ENCODE data around the gene ZDHHC24. TPM values are rescaled to one million over a fixed set of nuclear protein-coding genes. Genes with fewer than 3 reads are reported as not detected.

The ZDHHC24 gene, protein sequence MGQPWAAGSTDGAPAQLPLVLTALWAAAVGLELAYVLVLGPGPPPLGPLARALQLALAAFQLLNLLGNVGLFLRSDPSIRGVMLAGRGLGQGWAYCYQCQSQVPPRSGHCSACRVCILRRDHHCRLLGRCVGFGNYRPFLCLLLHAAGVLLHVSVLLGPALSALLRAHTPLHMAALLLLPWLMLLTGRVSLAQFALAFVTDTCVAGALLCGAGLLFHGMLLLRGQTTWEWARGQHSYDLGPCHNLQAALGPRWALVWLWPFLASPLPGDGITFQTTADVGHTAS
- total RNA-seq (10 to 100 TPM; 14.5 to 24.5 (median 19.2) TPM), polyA plus RNA-seq (10 to 100 TPM in 1 of 2 donors, 1 to 10 TPM in 1; 7.8 to 11.8 TPM), total RNA-seq (20.2 reads per million, percentile 50 among the genes with 10 or more reads in this experiment)

DNA sequence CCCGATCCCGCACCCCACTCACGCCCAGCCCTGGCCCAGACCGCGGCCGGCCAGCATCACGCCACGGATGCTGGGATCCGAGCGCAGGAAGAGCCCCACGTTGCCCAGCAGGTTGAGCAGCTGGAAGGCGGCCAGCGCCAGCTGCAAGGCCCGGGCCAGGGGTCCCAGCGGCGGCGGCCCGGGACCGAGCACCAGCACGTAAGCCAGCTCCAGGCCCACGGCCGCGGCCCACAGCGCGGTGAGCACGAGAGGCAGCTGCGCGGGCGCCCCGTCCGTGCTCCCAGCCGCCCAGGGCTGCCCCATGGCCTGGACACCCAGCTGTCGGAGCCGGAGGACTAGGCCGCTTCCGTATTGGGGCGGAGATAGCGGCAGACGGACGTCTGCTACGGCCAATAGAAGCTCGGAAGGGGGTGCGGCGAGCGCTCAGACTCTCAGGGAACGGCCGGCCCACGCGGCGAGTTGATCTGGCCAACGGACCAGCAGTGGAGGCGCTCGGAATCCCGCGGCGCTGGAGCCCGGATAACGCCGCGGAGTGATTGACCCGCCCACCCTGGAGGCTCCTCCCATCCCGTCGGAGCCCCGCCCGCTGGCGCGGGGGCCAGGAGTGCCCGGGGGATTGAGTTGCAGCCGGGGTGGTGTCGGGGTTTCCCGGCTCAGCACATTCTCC, at the start of gene ZDHHC24:
Gene ZDHHC24 (minus strand): TSS at position 348 of the 667 bp plus-strand sequence. CDS start 45 bp downstream, at position 303.
- peak within 1 kb of the TSS; percentile 79 to 92 (median 88) for H3K4me3 Mint-ChIP-seq
- peak within 1 kb of the TSS; percentile 78 for H3K4me3 ChIP-seq (ENCODE audit: low read length)
- H3K36me3 ChIP-seq (ENCODE audit: control insufficient read depth in 2 of 3, insufficient read depth in 3 of 3, low read length in 3 of 3) = peaks cover 0 to 22% (median 9%) of the 10 kb centered on the region in 3 experiments
- POLR2A ChIA-PET = interaction anchor here (0.7 to 3.1 kb wide), 13 partner anchors 9 to 132 kb away, joined by 3 to 18 read pairs (median 5); partner anchors contain the start of genes CTSF, DPP3, MRPL11 and PELI3
- H3K4me1 ChIP-seq (ENCODE audit: control insufficient read depth in 2 of 2, insufficient read depth in 2 of 2, low read length in 2 of 2) = peaks cover 19 to 21% of the 10 kb centered on the region in 2 donors
- H3K27me3 Mint-ChIP-seq = peaks cover 0 to 16% (median 0%) of the 10 kb centered on the region in 5 donors
- intact Hi-C loops (cut with micrococcal nuclease) = loop anchor here (1.0 to 5.0 kb wide), 12 partner anchors 23 to 199 kb away; partner anchors contain the start of genes BBS1 (in 2 of the 2), DPP3 (in 2 of the 2), RBM14 (in 2 of the 2) and RBM4B (in 2 of the 2)
- H3K27ac ChIP-seq (ENCODE audit: low read depth, low read length) = peak within 1 kb of the TSS; percentile 90
- peaks cover 0 to 12% (median 5%) of the 10 kb centered on the region in 5 donors for H3K36me3 Mint-ChIP-seq
- peaks cover 0 to 1% (median 0%) of the 10 kb centered on the region in 11 donors for H3K9me3 Mint-ChIP-seq
- peak within 1 kb of the TSS; percentile 67 to 95 (median 89) for H3K27ac Mint-ChIP-seq
- H3K9me3 ChIP-seq (ENCODE audit: control insufficient read depth in 2 of 3, low read length in 3 of 3) = no peaks in the 10 kb centered on the region
- CTCF ChIA-PET = interaction anchor here (0.6 to 0.7 kb wide), 2 partner anchors 107 to 969 kb away, joined by 3 read pairs; no protein-coding TSS in a partner anchor
- H3K27me3 ChIP-seq (ENCODE audit: control insufficient read depth in 2 of 2, insufficient read depth in 2 of 2, low read length in 2 of 2) = no peaks in the 10 kb centered on the region
- ATAC-seq (peak; percentile 86), DNase-seq (peak; percentile 60 to 94 (median 74))
- H3K4me1 Mint-ChIP-seq = peaks cover 13 to 46% (median 33%) of the 10 kb centered on the region in 7 donors

DNA sequence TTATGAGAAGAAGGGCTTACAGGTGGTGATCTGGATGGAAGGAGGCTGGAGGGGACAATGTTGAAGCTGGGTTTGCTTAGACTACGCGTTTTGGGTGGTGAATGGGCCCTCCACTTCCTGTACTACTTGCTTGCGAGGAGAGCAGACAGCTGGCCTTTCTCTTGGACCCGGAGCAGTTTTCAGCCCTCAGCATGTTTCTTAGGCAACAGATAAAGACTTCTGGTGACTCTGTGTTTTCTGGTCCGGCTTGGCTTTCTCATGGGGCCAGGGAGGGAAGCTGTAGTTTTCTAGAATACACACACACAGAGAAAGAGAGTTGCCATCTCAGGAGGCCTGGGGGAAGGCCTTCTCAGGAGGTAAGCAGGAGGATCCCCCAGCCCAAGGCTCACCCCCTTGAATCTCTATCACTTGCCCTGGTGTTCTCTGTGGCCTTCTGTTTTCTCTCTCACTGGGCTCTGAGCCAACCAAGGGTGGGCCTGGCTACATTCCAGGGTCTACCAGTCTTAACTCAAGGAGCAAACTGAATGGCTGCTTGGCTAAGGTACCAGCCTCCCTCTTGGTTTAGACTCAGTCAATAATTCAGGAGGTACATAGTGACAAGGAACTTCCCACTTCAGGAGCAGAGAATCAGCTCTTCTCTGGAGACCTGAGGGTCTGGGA, 49.5 kb upstream of the ZDHHC24 start:
- Histone ChIP-seq H3K36me3 (ENCODE audit: control insufficient read depth in 2 of 3, insufficient read depth in 3 of 3, low read length in 3 of 3) (peaks cover 0 to 19% (median 0%) of the 10 kb centered on the region in 3 experiments), H3K4me1 (ENCODE audit: control insufficient read depth in 2 of 2, insufficient read depth in 2 of 2, low read length in 2 of 2) (peaks cover 9 to 30% of the 10 kb centered on the region in 2 donors), H3K9me3 (ENCODE audit: control insufficient read depth in 2 of 3, low read length in 3 of 3) (no peaks in the 10 kb centered on the region), H3K4me3 (ENCODE audit: low read length) (no peak overlapping the region), H3K27me3 (ENCODE audit: control insufficient read depth in 2 of 2, insufficient read depth in 2 of 2, low read length in 2 of 2) (no peaks in the 10 kb centered on the region), H3K27ac (ENCODE audit: low read depth, low read length) (peak overlapping the region; percentile 63)
- H3K36me3 Mint-ChIP-seq = peaks cover 0 to 7% (median under 1%) of the 10 kb centered on the region in 5 donors
- no peak for ATAC-seq
- H3K4me3 Mint-ChIP-seq = peak overlapping the region; percentile 45 to 72 (median 64)
- CTCF ChIA-PET = interaction anchor here (0.9 to 2.4 kb wide), 4 partner anchors 16 to 186 kb away, joined by 3 to 20 read pairs (median 4); partner anchors contain the start of gene RBM4B
- H3K9me3 Mint-ChIP-seq = no peaks in the 10 kb centered on the region
- POLR2A ChIA-PET = interaction anchor here (0.6 to 6.7 kb wide), 6 partner anchors 12 to 247 kb away, joined by 3 to 90 read pairs (median 6); partner anchors contain the start of genes RBM14, RBM4 and ZDHHC24
- peak in 1 of 9 donors; percentile 19 for DNase-seq
- peak overlapping the region; percentile 45 to 90 (median 79) for H3K27ac Mint-ChIP-seq
- H3K27me3 Mint-ChIP-seq = no peaks in the 10 kb centered on the region
- H3K4me1 Mint-ChIP-seq = peaks cover 13 to 40% (median 28%) of the 10 kb centered on the region in 7 donors
- intact Hi-C loops (cut with micrococcal nuclease) = no loop called here

DNA sequence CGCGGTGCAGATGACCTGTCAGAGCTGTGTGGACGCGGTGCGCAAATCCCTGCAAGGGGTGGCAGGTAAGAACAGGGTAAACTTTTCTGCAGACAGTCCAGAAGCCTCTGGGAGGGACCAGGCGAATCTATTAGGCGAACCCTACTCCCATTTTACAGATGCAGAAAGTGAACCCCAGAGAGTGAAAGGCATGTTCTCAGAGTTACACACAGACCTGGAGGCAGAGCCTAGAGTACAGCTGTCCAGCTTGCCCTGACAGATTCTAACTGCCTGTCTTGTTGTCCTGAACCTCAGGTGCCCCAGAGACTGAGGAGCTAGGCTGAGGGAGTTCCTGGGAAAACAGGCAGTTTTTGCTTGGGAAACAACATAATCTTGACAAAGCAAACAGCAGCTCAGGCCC, 47.8 kb upstream of the ZDHHC24 start:
- Histone ChIP-seq H3K9me3 (ENCODE audit: control insufficient read depth in 2 of 3, low read length in 3 of 3) (no peaks in the 10 kb centered on the region), H3K27ac (ENCODE audit: low read depth, low read length) (peak overlapping the region; percentile 94), H3K4me3 (ENCODE audit: low read length) (peak overlapping the region; percentile 98), H3K4me1 (ENCODE audit: control insufficient read depth in 2 of 2, insufficient read depth in 2 of 2, low read length in 2 of 2) (peaks cover 9 to 30% of the 10 kb centered on the region in 2 donors), H3K27me3 (ENCODE audit: control insufficient read depth in 2 of 2, insufficient read depth in 2 of 2, low read length in 2 of 2) (no peaks in the 10 kb centered on the region), H3K36me3 (ENCODE audit: control insufficient read depth in 2 of 3, insufficient read depth in 3 of 3, low read length in 3 of 3) (peaks cover 0 to 3% (median 0%) of the 10 kb centered on the region in 3 experiments)
- H3K27me3 Mint-ChIP-seq = no peaks in the 10 kb centered on the region
- no peaks in the 10 kb centered on the region for H3K9me3 Mint-ChIP-seq
- peak overlapping the region; percentile 89 to 100 (median 98) for H3K4me3 Mint-ChIP-seq
- no peak for ATAC-seq
- POLR2A ChIA-PET = interaction anchor here (0.6 to 6.7 kb wide), 7 partner anchors 23 to 248 kb away, joined by 3 to 90 read pairs (median 4); partner anchors contain the start of genes DPP3, RBM14, RBM4 and RBM4B
- peaks cover 13 to 40% (median 28%) of the 10 kb centered on the region in 7 donors for H3K4me1 Mint-ChIP-seq
- CTCF ChIA-PET = interaction anchor here (0.6 to 2.4 kb wide), 3 partner anchors 85 to 233 kb away, joined by 4 to 20 read pairs (median 7); partner anchors contain the start of gene RBM4B
- peaks cover 0 to 2% (median 0%) of the 10 kb centered on the region in 5 donors for H3K36me3 Mint-ChIP-seq
- H3K27ac Mint-ChIP-seq = peak overlapping the region; percentile 90 to 100 (median 97)
- intact Hi-C loops (cut with micrococcal nuclease) = loop anchor here (1.0 to 2.0 kb wide), 7 partner anchors 23 to 281 kb away; partner anchors contain the start of genes RBM14 (in 2 of the 2), RBM4 (in 2 of the 2), RBM4B (in 1 of the 2) and RCE1 (in 1 of the 2)
- no peak for DNase-seq

DNA sequence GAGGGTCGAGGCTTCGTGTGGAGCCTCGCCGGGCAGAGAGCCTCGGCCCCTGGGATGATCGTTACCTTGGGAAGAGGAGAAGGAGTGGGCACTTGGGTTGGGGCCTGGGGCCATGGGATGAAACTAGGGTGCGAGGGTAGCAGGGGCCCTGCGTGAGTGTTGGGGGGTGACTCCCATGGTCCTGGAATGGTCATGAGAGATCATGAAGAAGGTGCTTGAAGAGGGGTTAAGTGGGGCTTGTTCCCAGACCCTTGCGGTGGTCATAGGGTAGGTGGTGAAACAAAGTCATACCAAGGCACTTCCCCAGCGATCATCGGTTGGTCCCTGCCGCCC, 47.4 kb upstream of the ZDHHC24 start:
- H3K9me3 ChIP-seq (ENCODE audit: control insufficient read depth in 2 of 3, low read length in 3 of 3) = no peaks in the 10 kb centered on the region
- intact Hi-C loops (cut with micrococcal nuclease) = loop anchor here (1.0 to 2.0 kb wide), 7 partner anchors 23 to 281 kb away; partner anchors contain the start of genes RBM14 (in 2 of the 2), RBM4 (in 2 of the 2), RBM4B (in 1 of the 2) and RCE1 (in 1 of the 2)
- H3K27ac ChIP-seq (ENCODE audit: low read depth, low read length) = peak overlapping the region; percentile 94
- peaks cover 0 to 3% (median 0%) of the 10 kb centered on the region in 3 experiments for H3K36me3 ChIP-seq (ENCODE audit: control insufficient read depth in 2 of 3, insufficient read depth in 3 of 3, low read length in 3 of 3)
- H3K36me3 Mint-ChIP-seq = peaks cover 0 to 2% (median 0%) of the 10 kb centered on the region in 5 donors
- peak overlapping the region; percentile 90 to 100 (median 97) for H3K27ac Mint-ChIP-seq
- H3K27me3 ChIP-seq (ENCODE audit: control insufficient read depth in 2 of 2, insufficient read depth in 2 of 2, low read length in 2 of 2) = no peaks in the 10 kb centered on the region
- H3K4me3 ChIP-seq (ENCODE audit: low read length) = peak overlapping the region; percentile 98
- H3K4me1 Mint-ChIP-seq = peaks cover 13 to 40% (median 28%) of the 10 kb centered on the region in 7 donors
- CTCF ChIA-PET = interaction anchor here (0.6 to 2.5 kb wide), 4 partner anchors 13 to 233 kb away, joined by 5 to 20 read pairs (median 9); partner anchors contain the start of gene RBM4B
- no peaks in the 10 kb centered on the region for H3K9me3 Mint-ChIP-seq
- H3K4me3 Mint-ChIP-seq = peak overlapping the region; percentile 89 to 100 (median 98)
- H3K27me3 Mint-ChIP-seq = no peaks in the 10 kb centered on the region
- ATAC-seq = no peak
- peaks cover 9 to 30% of the 10 kb centered on the region in 2 donors for H3K4me1 ChIP-seq (ENCODE audit: control insufficient read depth in 2 of 2, insufficient read depth in 2 of 2, low read length in 2 of 2)
- POLR2A ChIA-PET = interaction anchor here (1.0 to 6.7 kb wide), 6 partner anchors 24 to 304 kb away, joined by 3 to 90 read pairs (median 4); partner anchors contain the start of genes DPP3, RBM14, RBM4B and YIF1A
- no peak for DNase-seq

DNA sequence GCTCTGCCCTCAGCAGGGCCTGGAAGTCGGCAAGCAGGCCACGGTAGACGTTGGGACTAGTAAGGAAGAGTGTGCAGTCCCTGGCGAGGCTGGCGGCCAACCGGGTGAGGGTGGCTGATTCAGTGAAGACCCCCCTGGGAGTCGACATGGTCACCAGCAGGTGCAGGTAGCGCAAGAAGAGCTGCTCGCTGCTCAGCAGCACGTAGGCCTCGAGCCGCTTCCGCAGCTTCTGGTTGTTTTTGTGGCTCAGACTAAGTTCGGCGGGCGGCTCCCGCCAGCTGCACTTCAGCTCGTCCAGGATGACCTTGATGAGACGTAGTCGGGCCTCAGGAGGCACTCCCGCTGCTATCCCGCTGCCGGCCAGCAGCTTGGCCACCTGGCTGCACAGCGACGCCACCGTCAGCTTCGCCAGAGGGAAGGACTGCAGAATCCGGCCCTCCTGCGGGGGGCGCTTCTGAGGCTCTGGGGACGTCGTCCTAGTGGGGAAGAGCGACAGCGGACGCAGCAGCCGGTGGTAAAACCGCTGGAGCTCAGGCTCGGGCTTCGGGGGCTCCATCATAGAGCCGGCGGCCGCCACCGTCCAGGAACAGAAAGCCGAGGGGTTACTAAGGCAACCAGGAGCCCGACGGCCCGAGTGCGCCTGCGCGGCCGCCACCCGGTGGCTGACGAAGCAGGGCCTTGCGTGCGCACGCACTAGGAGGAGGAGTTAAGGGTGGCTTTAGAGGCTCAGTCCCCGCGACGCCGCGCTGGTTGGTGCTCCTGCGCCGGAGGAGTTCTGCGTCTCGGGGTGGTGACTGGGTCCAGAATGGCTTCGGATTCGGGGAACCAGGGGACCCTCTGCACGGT, 46.8 kb upstream of the ZDHHC24 start, which contains the start of the genes CCDC87 and CCS:
Gene CCDC87 (minus strand): TSS at position 607 of the 846 bp plus-strand sequence. CDS start 48 bp downstream, at position 559.
Gene CCS (plus strand): TSS at position 729 of the 846 bp plus-strand sequence. CDS start 77 bp downstream, at position 806.
- Histone ChIP-seq H3K4me3 (ENCODE audit: low read length) (peak within 1 kb of the TSS; percentile 98), H3K36me3 (ENCODE audit: control insufficient read depth in 2 of 3, insufficient read depth in 3 of 3, low read length in 3 of 3) (peaks cover 0 to 3% (median 0%) of the 10 kb centered on the region in 3 experiments), H3K9me3 (ENCODE audit: control insufficient read depth in 2 of 3, low read length in 3 of 3) (no peaks in the 10 kb centered on the region), H3K27ac (ENCODE audit: low read depth, low read length) (peak within 1 kb of the TSS; percentile 94), H3K27me3 (ENCODE audit: control insufficient read depth in 2 of 2, insufficient read depth in 2 of 2, low read length in 2 of 2) (no peaks in the 10 kb centered on the region), H3K4me1 (ENCODE audit: control insufficient read depth in 2 of 2, insufficient read depth in 2 of 2, low read length in 2 of 2) (peaks cover 9 to 30% of the 10 kb centered on the region in 2 donors)
- intact Hi-C loops (cut with micrococcal nuclease) = loop anchor here (1.0 to 2.0 kb wide), 7 partner anchors 24 to 280 kb away; partner anchors contain the start of genes RBM14 (in 2 of the 2), RBM4 (in 2 of the 2), RBM4B (in 1 of the 2) and RCE1 (in 1 of the 2)
- Mint-ChIP-seq H3K4me1 (peaks cover 13 to 40% (median 28%) of the 10 kb centered on the region in 7 donors), H3K27ac (peak within 1 kb of the TSS; percentile 90 to 100 (median 97)), H3K27me3 (no peaks in the 10 kb centered on the region), H3K9me3 (no peaks in the 10 kb centered on the region), H3K4me3 (peak within 1 kb of the TSS; percentile 89 to 100 (median 98)), H3K36me3 (peaks cover 0 to 2% (median 0%) of the 10 kb centered on the region in 5 donors)
- peak; percentile 94 to 98 (median 96) for DNase-seq
- peak; percentile 98 for ATAC-seq
- ChIA-PET CTCF (interaction anchor here (1.0 to 2.5 kb wide), 3 partner anchors 13 to 86 kb away, joined by 3 to 11 read pairs (median 5); no protein-coding TSS in a partner anchor), POLR2A (interaction anchor here (0.7 to 6.7 kb wide), 8 partner anchors 24 to 304 kb away, joined by 3 to 90 read pairs (median 4); partner anchors contain the start of genes DPP3, RBM14, RBM4B and YIF1A)
